PC-3 (cell line): ENCODE measurements around the gene IARS2. TPM values are rescaled to one million over a fixed set of nuclear protein-coding genes. Genes with fewer than 3 reads are reported as not detected.
A peak's percentile ranks its signal among the peaks of the same experiment; 100 is the strongest.

Experiments used
- ATAC-seq: fragments of 200-7000 bp; cut with Tn5 transposase; 2 replicates; pipeline ENCODE4 v1.9.1; 2020; ENCODE audit warnings: mild to moderate bottlenecking, moderate library complexity
- BruUV-seq: library from RNA; stranded (reverse); fragments of 400-500 nt; replicated peaks from 2 replicates; lab custom pipeline; 2021; lab: Mats Ljungman, UMichigan
- CTCF ChIA-PET: fragments of 300-600 bp; sonication (Branson Sonifier 250); formaldehyde crosslinking; loops from one replicate; lab custom pipeline; 2022; ENCODE audit warnings: antibody characterized with exemption; lab: Charles Lee
- POLR2A ChIA-PET: fragments of 300-600 bp; sonication (Branson Sonifier 250); formaldehyde crosslinking; loops from one replicate; lab custom pipeline; 2022; ENCODE audit warnings: antibody characterized with exemption; ENCODE audit not compliant: unreplicated experiment; lab: Charles Lee
- DNase-seq: peaks from one replicate; pipeline ENCODE4 v3.0.0-alpha.2; 2015
- H2AFZ ChIP-seq: fragments of 300-600 bp; sonication (generic); 2 replicates; pipeline ENCODE4 v1.6.0; 2016; ENCODE audit warnings: antibody characterized with exemption, low read length
- H3F3A ChIP-seq: fragments of 300-600 bp; sonication (generic); one replicate; pipeline ENCODE4 v1.6.0; 2017; ENCODE audit warnings: antibody characterized with exemption, low read length, control low read depth, mild to moderate bottlenecking; ENCODE audit not compliant: unreplicated experiment
- H3K27ac ChIP-seq: fragments of 300-600 bp; sonication (generic); 2 replicates; pipeline ENCODE4 v1.5.1; 2016; ENCODE audit warnings: mild to moderate bottlenecking, low read length
- H3K27me3 ChIP-seq: fragments of 300-600 bp; sonication (generic); 2 replicates; pipeline ENCODE4 v1.6.1; 2016; ENCODE audit warnings: low read length, mixed read lengths
- H3K36me3 ChIP-seq: fragments of 300-600 bp; sonication (generic); 2 replicates; pipeline ENCODE4 v1.6.1; 2016; ENCODE audit warnings: low read depth, mixed run types, low read length, mixed read lengths
- H3K4me1 ChIP-seq: fragments of 300-600 bp; sonication (generic); 2 replicates; pipeline ENCODE4 v1.5.1; 2016; ENCODE audit warnings: low read length; ENCODE audit not compliant: insufficient read depth
- H3K4me2 ChIP-seq: fragments of 300-600 bp; sonication (generic); 2 replicates; pipeline ENCODE4 v1.6.0; 2016; ENCODE audit warnings: low read length
- H3K4me3 ChIP-seq: fragments of 300-600 bp; sonication (generic); 2 replicates; pipeline ENCODE4 v1.5.1; 2016; ENCODE audit warnings: mild to moderate bottlenecking, low read length, mixed read lengths
- H3K79me2 ChIP-seq: fragments of 300-600 bp; sonication (generic); 2 replicates; pipeline ENCODE4 v1.6.1; 2017; ENCODE audit warnings: low read length, mixed read lengths
- H3K9ac ChIP-seq: fragments of 300-600 bp; sonication (generic); 2 replicates; pipeline ENCODE4 v1.6.0; 2016; ENCODE audit warnings: mild to moderate bottlenecking, low read length
- H3K9me2 ChIP-seq: fragments of 300-600 bp; sonication (generic); replicated peaks from 2 replicates; pipeline ENCODE4 v1.6.1; 2016; ENCODE audit warnings: mixed run types, low read length, mixed read lengths
- H3K9me3 ChIP-seq: fragments of 300-600 bp; sonication (generic); 2 replicates; pipeline ENCODE4 v1.6.1; 2016; ENCODE audit warnings: low read length, mixed read lengths
- H4K20me1 ChIP-seq: fragments of 300-600 bp; sonication (generic); 2 replicates; pipeline ENCODE4 v1.6.1; 2016; ENCODE audit warnings: low read length, mixed read lengths
- CTCF ChIP-seq: fragments of 300-600 bp; sonication (generic); conservative IDR thresholded peaks from 2 replicates; pipeline ENCODE4 v1.5.1; 2017; ENCODE audit warnings: antibody characterized with exemption, low read depth, mild to moderate bottlenecking, low read length
- EZH2 ChIP-seq: fragments of 300-600 bp; sonication (generic); IDR thresholded peaks from one replicate; pipeline ENCODE4 v1.6.1; 2017; ENCODE audit warnings: antibody characterized with exemption, mild to moderate bottlenecking, low read length; ENCODE audit not compliant: unreplicated experiment
- EZH2phosphoT487 ChIP-seq: fragments of 300-600 bp; sonication (generic); IDR thresholded peaks from 2 replicates; pipeline ENCODE4 v1.6.1; 2018; ENCODE audit warnings: mild to moderate bottlenecking, antibody characterized with exemption, low read length, borderline replicate concordance
- intact Hi-C: fragments of 100-400 bp; cut with micrococcal nuclease; formaldehyde crosslinking; loops from 2 replicates; pipeline ENCODE4 v1.9.0; 2023
- total RNA-seq: library from RNA; depleted of rRNA; stranded (reverse); fragments of >200 nt; gene quantifications from 2 replicates; pipeline ENCODE4 v1.2.3, GENCODE V29; 2014

IARS2 gene
- total RNA-seq, 1 experiment from 2014 or later: 152 TPM

- intact Hi-C loops: no loop called here
- H3K4me3 ChIP-seq: no peak overlapping the region
- no peaks in the 10 kb centered on the region for H3F3A ChIP-seq
- H2AFZ ChIP-seq: no peak overlapping the region
- ChIA-PET POLR2A (no interaction called here), CTCF (no interaction called here)
- no peak overlapping the region for H3K9ac ChIP-seq
- H3K9me3 ChIP-seq: no peaks in the 10 kb centered on the region
- no peaks in the 10 kb centered on the region for H3K27me3 ChIP-seq
- TF ChIP-seq EZH2phosphoT487 (no peak), EZH2 (no peak), CTCF (no peak)
- no peaks in the 10 kb centered on the region for H3K9me2 ChIP-seq
- no peak for DNase-seq
- H3K4me1 ChIP-seq: no peaks in the 10 kb centered on the region
- no peak overlapping the region for H3K4me2 ChIP-seq
- H4K20me1 ChIP-seq: no peaks in the 10 kb centered on the region
- no peaks in the 10 kb centered on the region for H3K79me2 ChIP-seq
- H3K36me3 ChIP-seq: peaks cover 45% of the 10 kb centered on the region
- ATAC-seq: peak; percentile 68
- BruUV-seq: no TSS peak
- no peak overlapping the region for H3K27ac ChIP-seq
Observed at GRCh38 chr1:220170836-220171526, 77.0 kb downstream of the IARS2 start.

GRCh38 chr1:220176540-220176939, 82.6 kb downstream of the IARS2 start:
- ATAC-seq: no peak
- ChIA-PET CTCF (no interaction called here), POLR2A (no interaction called here)
- Histone ChIP-seq H3K27ac (no peak overlapping the region), H3K9ac (no peak overlapping the region), H3K4me2 (no peak overlapping the region), H3K27me3 (no peaks in the 10 kb centered on the region), H3K36me3 (peaks cover 33% of the 10 kb centered on the region; the same call in 1 of the 2 replicates), H4K20me1 (no peaks in the 10 kb centered on the region), H3K4me3 (no peak overlapping the region), H3K4me1 (no peaks in the 10 kb centered on the region), H3F3A (no peaks in the 10 kb centered on the region), H2AFZ (no peak overlapping the region), H3K9me2 (no peaks in the 10 kb centered on the region), H3K79me2 (no peaks in the 10 kb centered on the region), H3K9me3 (no peaks in the 10 kb centered on the region)
- TF ChIP-seq EZH2phosphoT487 (no peak), CTCF (no peak), EZH2 (no peak)
- BruUV-seq: no TSS peak
- intact Hi-C loops: no loop called here
- no peak for DNase-seq

- no peak overlapping the region for H2AFZ ChIP-seq
- DNase-seq (no peak), ATAC-seq (no peak)
- POLR2A ChIA-PET: no interaction called here
- H3K9ac ChIP-seq: no peak overlapping the region
- H3K27me3 ChIP-seq: no peaks in the 10 kb centered on the region
- H4K20me1 ChIP-seq: no peaks in the 10 kb centered on the region
- intact Hi-C loops: no loop called here
- BruUV-seq: no TSS peak
- no peaks in the 10 kb centered on the region for H3K79me2 ChIP-seq
- no peaks in the 10 kb centered on the region for H3K9me3 ChIP-seq
- H3K27ac ChIP-seq: no peak overlapping the region
- no peak overlapping the region for H3K4me2 ChIP-seq
- peaks cover 21% of the 10 kb centered on the region; the same call in 1 of the 2 replicates for H3K36me3 ChIP-seq
- CTCF ChIA-PET: no interaction called here
- H3K9me2 ChIP-seq: no peaks in the 10 kb centered on the region
- H3K4me1 ChIP-seq: no peaks in the 10 kb centered on the region
- no peaks in the 10 kb centered on the region for H3F3A ChIP-seq
- H3K4me3 ChIP-seq: no peak overlapping the region
- TF ChIP-seq CTCF (no peak), EZH2 (no peak), EZH2phosphoT487 (no peak)
Observed at GRCh38 chr1:220182111-220182510, 88.2 kb downstream of the IARS2 start.
